H9 (cell line): ENCODE measurements around the gene IGSF5. TPM values are rescaled to one million over a fixed set of nuclear protein-coding genes. Genes with fewer than 3 reads are reported as not detected.

Experiments used
- DNase-seq: peaks from one replicate; pipeline ENCODE4 v3.0.0-alpha.2; 2017
- H2AFZ ChIP-seq: one replicate; pipeline ENCODE4 v1.6.1; 2013; ENCODE audit warnings: mild to moderate bottlenecking, low read length, control low read depth, moderate library complexity
- H2AK5ac ChIP-seq: 2 replicates; pipeline ENCODE4 v1.6.1; 2013; ENCODE audit warnings: low read length, control low read depth, mixed read lengths; ENCODE audit not compliant: insufficient read length
- H2BK120ac ChIP-seq: one replicate; pipeline ENCODE4 v1.6.1; 2013; ENCODE audit warnings: low read depth, mild to moderate bottlenecking, low read length, control low read depth, inconsistent platforms; ENCODE audit not compliant: poor library complexity, severe bottlenecking
- H2BK12ac ChIP-seq: 2 replicates; pipeline ENCODE4 v1.6.1; 2013; ENCODE audit warnings: low read length, control low read depth, mixed read lengths, low read depth; ENCODE audit not compliant: insufficient read length
- H2BK15ac ChIP-seq: 2 replicates; pipeline ENCODE4 v1.6.1; 2013; ENCODE audit warnings: low read depth, low read length, control low read depth
- H2BK20ac ChIP-seq: one replicate; pipeline ENCODE4 v1.6.1; 2013; ENCODE audit warnings: low read depth, mild to moderate bottlenecking, low read length, control low read depth, inconsistent platforms; ENCODE audit not compliant: poor library complexity, severe bottlenecking
- H2BK5ac ChIP-seq: 2 replicates; pipeline ENCODE4 v1.6.1; 2013; ENCODE audit warnings: low read length, control low read depth, mixed read lengths; ENCODE audit not compliant: insufficient read length
- H3K14ac ChIP-seq: 2 replicates; pipeline ENCODE4 v1.6.1; 2013; ENCODE audit warnings: low read length, control low read depth; ENCODE audit not compliant: insufficient read depth
- H3K18ac ChIP-seq: 2 replicates; pipeline ENCODE4 v1.6.1; 2013; ENCODE audit warnings: low read depth, mild to moderate bottlenecking, mixed read lengths, low read length, control low read depth; ENCODE audit not compliant: insufficient read length
- H3K23ac ChIP-seq: 2 replicates; pipeline ENCODE4 v1.6.1; 2013; ENCODE audit warnings: low read length, control low read depth, mixed read lengths, low read depth; ENCODE audit not compliant: insufficient read length
- H3K23me2 ChIP-seq: 2 replicates; pipeline ENCODE4 v1.6.1; 2013; ENCODE audit warnings: low read depth, mild to moderate bottlenecking, mixed read lengths, low read length, control low read depth; ENCODE audit not compliant: insufficient read length, poor library complexity, severe bottlenecking
- H3K27ac ChIP-seq: 2 replicates; pipeline ENCODE4 v1.5.1; 2013; ENCODE audit warnings: low read length, control low read depth, mixed read lengths, low read depth; ENCODE audit not compliant: insufficient read length
- H3K27me3 ChIP-seq: 2 replicates; pipeline ENCODE4 v1.6.1; 2013; ENCODE audit warnings: low read length, control low read depth, inconsistent platforms; ENCODE audit not compliant: insufficient read depth
- H3K4ac ChIP-seq: 2 replicates; pipeline ENCODE4 v1.6.1; 2013; ENCODE audit warnings: low read depth, mild to moderate bottlenecking, control low read depth, inconsistent platforms, low read length, moderate library complexity
- H3K4me1 ChIP-seq: 2 replicates; pipeline ENCODE4 v1.6.1; 2013; ENCODE audit warnings: low read length, control low read depth, inconsistent platforms; ENCODE audit not compliant: insufficient read depth
- H3K4me2 ChIP-seq: 2 replicates; pipeline ENCODE4 v1.6.1; 2013; ENCODE audit warnings: low read length, control low read depth, mixed read lengths; ENCODE audit not compliant: insufficient read length, insufficient read depth
- H3K56ac ChIP-seq: 2 replicates; pipeline ENCODE4 v1.6.1; 2013; ENCODE audit warnings: low read depth, mild to moderate bottlenecking, mixed read lengths, low read length, control low read depth; ENCODE audit not compliant: insufficient read length
- H3K79me1 ChIP-seq: 2 replicates; pipeline ENCODE4 v1.6.1; 2013; ENCODE audit warnings: low read depth, mild to moderate bottlenecking, moderate library complexity, low read length, control low read depth, inconsistent platforms; ENCODE audit not compliant: insufficient read depth, poor library complexity, severe bottlenecking
- H3K79me2 ChIP-seq: 2 replicates; pipeline ENCODE4 v1.6.1; 2013; ENCODE audit warnings: low read length, control low read depth, inconsistent platforms; ENCODE audit not compliant: insufficient read depth
- H3K9ac ChIP-seq: 2 replicates; pipeline ENCODE4 v1.6.1; 2013; ENCODE audit warnings: low read length, control low read depth, mixed read lengths; ENCODE audit not compliant: insufficient read length; ENCODE audit errors: extremely low read depth
- H3K9me3 ChIP-seq: one replicate; pipeline ENCODE4 v1.6.1; 2013; ENCODE audit warnings: low read depth, low read length, inconsistent platforms; ENCODE audit not compliant: control insufficient read depth
- H3T11ph ChIP-seq: one replicate; pipeline ENCODE4 v1.6.1; 2013; ENCODE audit warnings: mild to moderate bottlenecking, low read length, control low read depth, inconsistent platforms
- H4K20me1 ChIP-seq: one replicate; pipeline ENCODE4 v1.6.1; 2013; ENCODE audit not compliant: control insufficient read depth, insufficient read length, insufficient read depth
- H4K5ac ChIP-seq: 2 replicates; pipeline ENCODE4 v1.6.1; 2013; ENCODE audit warnings: low read depth, mild to moderate bottlenecking, mixed read lengths, low read length, control low read depth; ENCODE audit not compliant: insufficient read length
- H4K8ac ChIP-seq: replicated peaks from 2 replicates; pipeline ENCODE4 v1.6.1; 2013; ENCODE audit warnings: low read length, control low read depth, mixed read lengths, low read depth; ENCODE audit not compliant: insufficient read length
- H4K91ac ChIP-seq: 2 replicates; pipeline ENCODE4 v1.6.1; 2013; ENCODE audit warnings: low read depth, mild to moderate bottlenecking, moderate library complexity, mixed read lengths, low read length, control low read depth; ENCODE audit not compliant: insufficient read length
- H3K27ac Mint-ChIP-seq, 3 experiments: 2 replicates in 2 of 3; 3 replicates in 1 of 3; pipeline ENCODE4 v1.8.0; 2020 to 2021; ENCODE audit warnings: mixed read lengths in 3 of 3, mild to moderate bottlenecking in 1 of 3, moderate library complexity in 1 of 3
- H3K27me3 Mint-ChIP-seq: 2 replicates; pipeline ENCODE4 v1.8.0; 2021; ENCODE audit warnings: low read depth, mild to moderate bottlenecking, moderate library complexity, mixed read lengths
- H3K36me3 Mint-ChIP-seq, 3 experiments: 2 replicates in 2 of 3; 3 replicates in 1 of 3; pipeline ENCODE4 v1.8.0; 2020 to 2021; ENCODE audit warnings: low read depth in 3 of 3, mixed read lengths in 3 of 3; ENCODE audit not compliant: insufficient read depth in 1 of 3
- H3K4me1 Mint-ChIP-seq, 2 experiments: 2 replicates each; pipeline ENCODE4 v1.8.0; 2020; ENCODE audit warnings: mixed read lengths in 2 of 2
- H3K4me3 Mint-ChIP-seq, 2 experiments: 2 replicates in 1 of 2; 3 replicates in 1 of 2; pipeline ENCODE4 v1.8.0; 2020 to 2021; ENCODE audit warnings: mild to moderate bottlenecking in 2 of 2, mixed read lengths in 2 of 2, moderate library complexity in 1 of 2
- H3K9me3 Mint-ChIP-seq, 2 experiments: 2 replicates in 1 of 2; 3 replicates in 1 of 2; pipeline ENCODE4 v1.8.0; 2020; ENCODE audit warnings: mild to moderate bottlenecking in 2 of 2, mixed read lengths in 2 of 2, moderate library complexity in 1 of 2
- WGBS: extraction: QIAGEN DNeasy Blood & Tissue Kit; methylation state at CpG from one replicate; pipeline ENCODE4 v1.1.7; 2013; ENCODE audit warnings: missing lambda C conversion rate, low lambda C conversion rate, mixed read lengths; ENCODE audit not compliant: insufficient read length; ENCODE audit errors: extremely low coverage; 5-methylcytosine and 5-hydroxymethylcytosine counted together
- total RNA-seq: library from RNA; stranded (reverse); gene quantifications from 2 replicates; pipeline ENCODE4 v1.2.1, GENCODE V29; 2021
- TF ChIP-seq, protein P1 (sequence below): fragments of 200-600 bp; sonication (generic); conservative IDR thresholded peaks from 3 replicates; pipeline ENCODE4 v1.8.0; 2021; ENCODE audit warnings: antibody characterized with exemption, mild to moderate bottlenecking

IGSF5 gene
- total RNA-seq, 1 experiment from 2014 or later = 2.1 TPM

DNA sequence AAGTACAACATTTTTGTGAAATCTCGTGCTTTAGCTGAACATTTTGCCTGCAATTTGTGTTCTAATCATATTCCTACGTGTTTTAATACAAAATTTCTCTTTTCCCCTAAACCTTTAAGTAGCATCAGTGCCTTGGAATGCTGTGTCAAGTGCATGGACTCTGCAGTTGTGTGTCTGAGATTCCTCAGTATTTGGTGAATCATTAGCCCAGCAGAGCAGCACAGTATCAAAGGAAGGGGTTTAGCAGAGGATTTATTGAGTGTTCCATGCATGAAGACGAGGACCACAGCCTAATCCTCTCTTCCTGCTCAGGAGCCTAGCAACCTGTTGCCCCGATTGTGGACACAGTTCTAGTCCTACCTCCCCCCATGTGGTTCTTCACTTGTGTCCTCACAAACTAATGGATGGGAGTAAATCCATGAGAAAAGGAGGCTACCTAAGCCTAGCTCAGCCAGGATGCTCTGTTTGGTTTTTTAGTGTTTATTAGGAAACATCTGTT is 92.9 kb downstream of the IGSF5 start:
- H3K27ac ChIP-seq = no peak overlapping the region
- H2BK20ac ChIP-seq = no peak overlapping the region
- no peak overlapping the region for H3K56ac ChIP-seq
- H3T11ph ChIP-seq = no peak overlapping the region
- Mint-ChIP-seq H3K36me3 (peaks cover 0 to 2% (median 0%) of the 10 kb centered on the region in 3 experiments; a peak in 1 of 7 replicates), H3K27ac (no peak overlapping the region), H3K4me3 (no peak overlapping the region), H3K27me3 (peaks cover 2% of the 10 kb centered on the region; the same call in 1 of the 2 replicates), H3K4me1 (peaks cover 6 to 10% of the 10 kb centered on the region in 2 experiments), H3K9me3 (peaks cover 2 to 4% of the 10 kb centered on the region in 2 experiments; a peak in 2 of 5 replicates)
- H2BK12ac ChIP-seq = no peak overlapping the region
- H4K20me1 ChIP-seq = no peaks in the 10 kb centered on the region
- DNase-seq = no peak
- H3K27me3 ChIP-seq = no peaks in the 10 kb centered on the region
- H3K23me2 ChIP-seq = no peaks in the 10 kb centered on the region
- H3K4ac ChIP-seq = no peak overlapping the region
- no peak overlapping the region for H2BK120ac ChIP-seq
- no peak overlapping the region for H2BK15ac ChIP-seq
- H3K23ac ChIP-seq = no peak overlapping the region
- H3K79me2 ChIP-seq = no peaks in the 10 kb centered on the region
- no peak overlapping the region for H2AK5ac ChIP-seq
- no peak overlapping the region for H3K14ac ChIP-seq
- H4K5ac ChIP-seq = no peak overlapping the region
- H3K9ac ChIP-seq = no peak overlapping the region
- no peak overlapping the region for H3K18ac ChIP-seq
- TF ChIP-seq, protein P1, sequence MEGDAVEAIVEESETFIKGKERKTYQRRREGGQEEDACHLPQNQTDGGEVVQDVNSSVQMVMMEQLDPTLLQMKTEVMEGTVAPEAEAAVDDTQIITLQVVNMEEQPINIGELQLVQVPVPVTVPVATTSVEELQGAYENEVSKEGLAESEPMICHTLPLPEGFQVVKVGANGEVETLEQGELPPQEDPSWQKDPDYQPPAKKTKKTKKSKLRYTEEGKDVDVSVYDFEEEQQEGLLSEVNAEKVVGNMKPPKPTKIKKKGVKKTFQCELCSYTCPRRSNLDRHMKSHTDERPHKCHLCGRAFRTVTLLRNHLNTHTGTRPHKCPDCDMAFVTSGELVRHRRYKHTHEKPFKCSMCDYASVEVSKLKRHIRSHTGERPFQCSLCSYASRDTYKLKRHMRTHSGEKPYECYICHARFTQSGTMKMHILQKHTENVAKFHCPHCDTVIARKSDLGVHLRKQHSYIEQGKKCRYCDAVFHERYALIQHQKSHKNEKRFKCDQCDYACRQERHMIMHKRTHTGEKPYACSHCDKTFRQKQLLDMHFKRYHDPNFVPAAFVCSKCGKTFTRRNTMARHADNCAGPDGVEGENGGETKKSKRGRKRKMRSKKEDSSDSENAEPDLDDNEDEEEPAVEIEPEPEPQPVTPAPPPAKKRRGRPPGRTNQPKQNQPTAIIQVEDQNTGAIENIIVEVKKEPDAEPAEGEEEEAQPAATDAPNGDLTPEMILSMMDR = no peak
- H2BK5ac ChIP-seq = no peak overlapping the region
- no peak overlapping the region for H4K91ac ChIP-seq
- no peak overlapping the region for H4K8ac ChIP-seq
- no peak overlapping the region for H3K4me2 ChIP-seq
- WGBS = no CpG with 5 or more reads among the region's 4 CpGs
- no peaks in the 10 kb centered on the region for H3K4me1 ChIP-seq
- no peaks in the 10 kb centered on the region for H3K9me3 ChIP-seq
- H2AFZ ChIP-seq = no peak overlapping the region
- no peaks in the 10 kb centered on the region for H3K79me1 ChIP-seq
